ENCODE measurements around the gene SLX4.

Gene SLX4

GRCh38 chr16:3570420-3571062 is 40.9 kb downstream of the SLX4 start:
- Mint-ChIP-seq H3K27ac (peak overlapping the region; percentile 2), H3K4me3 (no peak overlapping the region), H3K9me3 (peaks cover 9% of the 10 kb centered on the region), H3K4me1 (ENCODE audit: low read depth) (peaks cover 19% of the 10 kb centered on the region), H3K27me3 (no peaks in the 10 kb centered on the region), H3K36me3 (ENCODE audit: low read depth) (peaks cover 28% of the 10 kb centered on the region)

GRCh38 chr16:3569851-3570250 is 41.6 kb downstream of the SLX4 start:
- Mint-ChIP-seq H3K9me3 (peaks cover 9% of the 10 kb centered on the region), H3K4me1 (ENCODE audit: low read depth) (peaks cover 13% of the 10 kb centered on the region), H3K27me3 (no peaks in the 10 kb centered on the region), H3K27ac (no peak overlapping the region), H3K36me3 (ENCODE audit: low read depth) (peaks cover 32% of the 10 kb centered on the region), H3K4me3 (no peak overlapping the region)

DNA sequence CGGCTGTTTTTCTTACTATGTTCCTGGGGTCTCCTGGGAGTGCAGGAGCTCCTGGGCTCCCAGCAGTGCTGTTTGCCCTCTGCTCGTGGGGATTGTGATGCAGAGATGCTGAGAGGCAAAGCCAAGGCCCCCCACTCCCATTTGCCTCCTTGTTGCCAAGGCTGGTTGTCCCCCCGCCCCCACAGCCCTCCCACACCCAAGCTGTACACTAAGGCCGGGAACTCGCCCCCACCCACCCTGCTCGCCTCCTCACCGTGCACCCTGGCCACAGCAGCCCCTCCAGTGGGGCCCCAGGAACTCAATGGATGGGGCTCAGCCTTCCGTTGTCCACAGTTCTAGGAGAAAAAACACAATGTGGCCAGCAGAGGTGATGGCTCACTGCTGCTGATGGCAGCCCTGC is 44.4 kb downstream of the SLX4 start:
- Mint-ChIP-seq H3K27ac (no peak overlapping the region), H3K9me3 (peaks cover 9% of the 10 kb centered on the region)

GRCh38 chr16:3564889-3565141 is 46.6 kb downstream of the SLX4 start:
- no peaks in the 10 kb centered on the region for H3K4me1 Mint-ChIP-seq (ENCODE audit: low read depth)
- H3K4me3 Mint-ChIP-seq: no peak overlapping the region
- H3K27ac Mint-ChIP-seq: no peak overlapping the region
- H3K9me3 Mint-ChIP-seq: no peaks in the 10 kb centered on the region
- no peaks in the 10 kb centered on the region for H3K27me3 Mint-ChIP-seq
- peaks cover 16% of the 10 kb centered on the region for H3K36me3 Mint-ChIP-seq (ENCODE audit: low read depth)

More for the DNA sequence above, 44.4 kb downstream of the SLX4 start:
- H3K4me3 Mint-ChIP-seq: no peak overlapping the region
- peaks cover 31% of the 10 kb centered on the region for H3K36me3 Mint-ChIP-seq (ENCODE audit: low read depth)
- H3K27me3 Mint-ChIP-seq: no peaks in the 10 kb centered on the region
- no peaks in the 10 kb centered on the region for H3K4me1 Mint-ChIP-seq (ENCODE audit: low read depth)

GRCh38 chr16:3564130-3564888 is 47.1 kb downstream of the SLX4 start:
- Mint-ChIP-seq H3K36me3 (ENCODE audit: low read depth) (peaks cover 13% of the 10 kb centered on the region), H3K4me3 (no peak overlapping the region), H3K27me3 (no peaks in the 10 kb centered on the region), H3K27ac (no peak overlapping the region), H3K9me3 (no peaks in the 10 kb centered on the region), H3K4me1 (ENCODE audit: low read depth) (no peaks in the 10 kb centered on the region)

GRCh38 chr16:3562914-3563480 is 48.4 kb downstream of the SLX4 start:
- Mint-ChIP-seq H3K4me3 (no peak overlapping the region), H3K4me1 (ENCODE audit: low read depth) (no peaks in the 10 kb centered on the region), H3K27ac (no peak overlapping the region), H3K9me3 (no peaks in the 10 kb centered on the region), H3K36me3 (ENCODE audit: low read depth) (peaks cover 8% of the 10 kb centered on the region), H3K27me3 (no peaks in the 10 kb centered on the region)

- H3K36me3 Mint-ChIP-seq (ENCODE audit: low read depth): peaks cover 12% of the 10 kb centered on the region
- no peaks in the 10 kb centered on the region for H3K27me3 Mint-ChIP-seq
- no peak overlapping the region for H3K27ac Mint-ChIP-seq
Measured at GRCh38 chr16:3561626-3562025, 49.8 kb downstream of the SLX4 start.

DNA sequence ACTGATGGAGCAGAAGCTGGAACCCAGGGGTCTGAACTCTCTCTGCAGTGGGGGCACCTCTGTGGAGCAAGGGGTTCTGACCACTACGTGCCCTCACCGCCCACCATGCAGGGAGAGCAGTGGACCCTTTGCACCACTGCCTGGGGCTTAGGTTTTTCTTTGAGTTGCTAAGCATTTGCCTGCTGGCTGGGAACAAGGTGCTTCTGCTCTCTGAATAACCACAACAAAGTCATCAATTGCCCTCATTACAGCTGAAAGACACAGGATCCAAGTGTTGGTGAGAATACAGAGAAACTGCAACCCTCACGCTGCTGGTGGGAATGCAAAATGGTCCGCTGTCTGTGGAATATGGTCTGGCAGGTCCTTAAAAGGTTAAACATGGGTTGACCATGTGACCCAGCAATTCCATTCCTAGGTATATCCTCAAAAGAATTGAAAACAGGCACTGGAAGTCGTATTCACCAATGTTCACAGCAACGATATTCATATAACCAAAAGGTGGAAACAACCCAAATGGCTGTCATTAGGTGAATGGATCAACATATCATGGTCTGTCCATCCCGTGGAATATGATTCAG is 57.0 kb downstream of the SLX4 start:
- Mint-ChIP-seq H3K9me3 (peaks cover 9% of the 10 kb centered on the region), H3K27me3 (no peaks in the 10 kb centered on the region), H3K4me1 (ENCODE audit: low read depth) (no peaks in the 10 kb centered on the region), H3K36me3 (ENCODE audit: low read depth) (peaks cover 38% of the 10 kb centered on the region), H3K4me3 (no peak overlapping the region), H3K27ac (no peak overlapping the region)

More at GRCh38 chr16:3561626-3562025, 49.8 kb downstream of the SLX4 start:
- no peaks in the 10 kb centered on the region for H3K4me1 Mint-ChIP-seq (ENCODE audit: low read depth)
- no peaks in the 10 kb centered on the region for H3K9me3 Mint-ChIP-seq
- H3K4me3 Mint-ChIP-seq: no peak overlapping the region

DNA sequence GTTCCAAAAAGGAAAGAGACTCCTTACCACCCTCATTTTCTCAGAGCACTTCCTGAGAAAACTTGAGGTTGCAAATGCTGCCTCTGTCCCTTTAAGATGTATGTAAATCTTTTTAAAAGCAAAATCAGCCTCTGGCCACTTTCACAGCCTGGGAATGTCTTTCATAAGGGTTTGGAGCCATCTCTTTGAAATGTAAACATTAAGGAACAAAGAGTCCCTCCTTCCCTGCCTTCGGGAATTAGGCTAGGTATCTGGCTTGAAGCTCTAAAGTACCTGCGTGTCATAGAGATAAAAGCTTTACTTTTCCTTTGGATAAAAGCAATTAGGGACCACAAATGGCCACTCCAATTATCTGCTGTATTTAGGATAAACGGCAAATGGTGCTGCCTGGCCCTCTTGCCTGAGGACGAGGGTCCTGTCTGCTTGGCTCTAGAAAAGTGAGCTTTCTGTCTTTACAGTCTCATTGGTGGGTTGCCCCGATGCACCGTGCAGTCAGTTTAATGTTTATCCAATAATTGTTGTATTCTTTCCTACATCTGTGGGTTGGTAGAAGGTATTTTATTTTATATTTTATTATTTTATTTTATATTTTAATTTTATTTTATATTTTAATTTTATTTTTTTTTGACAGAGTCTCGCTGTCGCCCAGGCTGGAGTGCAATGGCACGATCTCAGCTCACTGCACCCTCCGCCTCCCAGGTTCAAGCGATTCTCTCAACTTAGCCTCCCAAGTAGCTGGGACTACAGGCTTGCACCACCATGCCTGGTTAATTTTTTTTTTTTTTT is 58.1 kb downstream of the SLX4 start:
- Mint-ChIP-seq H3K27me3 (no peaks in the 10 kb centered on the region), H3K9me3 (peaks cover 9% of the 10 kb centered on the region), H3K4me1 (ENCODE audit: low read depth) (no peaks in the 10 kb centered on the region), H3K27ac (no peak overlapping the region), H3K36me3 (ENCODE audit: low read depth) (peaks cover 38% of the 10 kb centered on the region), H3K4me3 (no peak overlapping the region)

DNA sequence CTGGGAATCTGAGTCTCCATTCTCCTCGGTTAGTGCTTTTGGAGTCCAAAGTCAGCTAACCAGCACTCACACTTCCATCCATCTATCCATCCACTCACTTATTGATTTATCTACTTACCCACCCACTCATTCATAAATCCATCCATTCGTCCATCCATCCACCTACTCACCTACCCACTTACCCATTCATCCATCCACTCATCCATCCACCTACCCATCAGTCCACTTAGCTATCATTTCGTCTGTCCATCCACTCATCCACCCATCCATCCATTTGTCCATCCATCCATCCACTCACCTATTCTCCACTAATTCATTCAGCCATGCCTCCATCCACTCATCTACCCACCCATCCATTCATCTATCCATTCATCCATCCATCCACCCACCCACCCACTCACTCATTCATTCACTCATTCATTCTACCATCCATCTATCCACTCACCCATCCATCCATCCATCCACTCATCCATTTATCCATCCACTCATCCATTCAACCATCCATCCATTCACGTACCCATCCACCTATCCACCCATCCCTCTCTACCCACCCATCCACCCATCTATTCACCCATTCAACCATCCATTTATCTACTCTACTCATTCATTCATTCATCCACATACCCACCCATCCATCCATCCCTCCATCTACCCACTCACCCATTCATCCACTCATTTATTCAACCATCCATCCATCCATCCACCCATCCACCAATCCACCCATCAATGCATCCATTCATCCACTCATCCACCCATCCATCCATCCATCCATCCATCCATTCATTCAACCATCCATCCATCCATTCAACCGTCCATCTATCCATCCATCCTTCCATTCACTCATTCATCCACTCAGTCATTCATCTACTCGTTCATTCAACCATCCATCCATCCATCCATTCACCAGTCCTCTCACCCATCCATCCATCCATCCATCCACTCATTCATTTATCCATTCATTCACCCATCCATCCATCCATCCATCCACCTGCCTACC is 60.3 kb downstream of the SLX4 start:
- Mint-ChIP-seq H3K4me1 (ENCODE audit: low read depth) (no peaks in the 10 kb centered on the region), H3K27ac (peak overlapping the region; percentile 52), H3K27me3 (no peaks in the 10 kb centered on the region), H3K9me3 (peaks cover 9% of the 10 kb centered on the region), H3K4me3 (no peak overlapping the region), H3K36me3 (ENCODE audit: low read depth) (peaks cover 31% of the 10 kb centered on the region)

- H3K4me3 Mint-ChIP-seq: no peak overlapping the region
- H3K36me3 Mint-ChIP-seq (ENCODE audit: low read depth): peaks cover 26% of the 10 kb centered on the region
- no peaks in the 10 kb centered on the region for H3K27me3 Mint-ChIP-seq
- H3K4me1 Mint-ChIP-seq (ENCODE audit: low read depth): no peaks in the 10 kb centered on the region
- H3K9me3 Mint-ChIP-seq: peaks cover 9% of the 10 kb centered on the region
- H3K27ac Mint-ChIP-seq: no peak overlapping the region
Measured at GRCh38 chr16:3549906-3550305, 61.5 kb downstream of the SLX4 start.

GRCh38 chr16:3548859-3549258 is 62.5 kb downstream of the SLX4 start:
- H3K4me3 Mint-ChIP-seq: no peak overlapping the region
- peaks cover 9% of the 10 kb centered on the region for H3K9me3 Mint-ChIP-seq
- peaks cover 21% of the 10 kb centered on the region for H3K36me3 Mint-ChIP-seq (ENCODE audit: low read depth)
- H3K27ac Mint-ChIP-seq: no peak overlapping the region
- no peaks in the 10 kb centered on the region for H3K27me3 Mint-ChIP-seq
- H3K4me1 Mint-ChIP-seq (ENCODE audit: low read depth): no peaks in the 10 kb centered on the region

GRCh38 chr16:3548445-3548844 is 63.0 kb downstream of the SLX4 start:
- peaks cover 21% of the 10 kb centered on the region for H3K36me3 Mint-ChIP-seq (ENCODE audit: low read depth)
- no peak overlapping the region for H3K27ac Mint-ChIP-seq
- no peaks in the 10 kb centered on the region for H3K27me3 Mint-ChIP-seq
- H3K4me3 Mint-ChIP-seq: no peak overlapping the region
- peaks cover 9% of the 10 kb centered on the region for H3K9me3 Mint-ChIP-seq
- H3K4me1 Mint-ChIP-seq (ENCODE audit: low read depth): no peaks in the 10 kb centered on the region
